HPDE6-E6E7 (cell line): ENCODE measurements around the gene B3GNT9.
A peak's percentile ranks its signal among the peaks of the same experiment; 100 is the strongest.

Experiments
- DNase-seq: peaks from one replicate; pipeline ENCODE4 v3.0.0; 2011; ENCODE audit warnings: missing footprints; ENCODE audit errors: extremely low spot score

B3GNT9 gene

GRCh38 chr16:67166598-67167168 lies 15.9 kb upstream of the B3GNT9 start:
- DNase-seq, result no peak

- DNase-seq, result no peak
Measured at GRCh38 chr16:67166110-67166547, 15.3 kb upstream of the B3GNT9 start.

GRCh38 chr16:67165121-67166078 lies 14.6 kb upstream of the B3GNT9 start:
- DNase-seq, result no peak

GRCh38 chr16:67164599-67165061 lies 13.8 kb upstream of the B3GNT9 start, which contains the start of gene HSF4:
TSS of gene HSF4 (plus strand) at chr16:67164745. CDS start at chr16:67164812, 67 bp downstream.
- no peak for DNase-seq

GRCh38 chr16:67163999-67164558 lies 13.3 kb upstream of the B3GNT9 start:
- DNase-seq, result no peak

- no peak for DNase-seq
Measured at GRCh38 chr16:67163164-67163998, 12.6 kb upstream of the B3GNT9 start.

GRCh38 chr16:67162506-67163163 lies 11.8 kb upstream of the B3GNT9 start:
- no peak for DNase-seq

GRCh38 chr16:67161595-67162058 lies 10.8 kb upstream of the B3GNT9 start:
- DNase-seq, result no peak

- no peak for DNase-seq
Measured at GRCh38 chr16:67158637-67159600, 8.1 kb upstream of the B3GNT9 start.

- DNase-seq, result no peak
Measured at GRCh38 chr16:67157892-67158635, 7.3 kb upstream of the B3GNT9 start.

- no peak for DNase-seq
Measured at GRCh38 chr16:67157106-67157748, 6.4 kb upstream of the B3GNT9 start.

- DNase-seq, result no peak
Measured at GRCh38 chr16:67156143-67156844, 5.5 kb upstream of the B3GNT9 start.

GRCh38 chr16:67155295-67156142 lies 4.7 kb upstream of the B3GNT9 start:
- DNase-seq, result peak; percentile 78

GRCh38 chr16:67154578-67155294 lies 3.9 kb upstream of the B3GNT9 start:
- no peak for DNase-seq

GRCh38 chr16:67151431-67152097 lies 766 bp upstream of the B3GNT9 start:
- DNase-seq, result no peak
